ENCODE measurements around the gene MGAT5.

MGAT5 gene

GRCh38 chr2:134479696-134480330 is 225.9 kb downstream of the MGAT5 start:
- DNase-seq: no peak
- in situ Hi-C loops (cut with HindIII; ENCODE audit: low pct_ligation_motif_present, low pct_unique_long_range_greater_than_20kb, low sequenced_read_pairs): no loop called here

- no peak for DNase-seq
These were observed 228.4 kb downstream of the MGAT5 start for GRCh38 chr2:134482131-134482723.

DNA sequence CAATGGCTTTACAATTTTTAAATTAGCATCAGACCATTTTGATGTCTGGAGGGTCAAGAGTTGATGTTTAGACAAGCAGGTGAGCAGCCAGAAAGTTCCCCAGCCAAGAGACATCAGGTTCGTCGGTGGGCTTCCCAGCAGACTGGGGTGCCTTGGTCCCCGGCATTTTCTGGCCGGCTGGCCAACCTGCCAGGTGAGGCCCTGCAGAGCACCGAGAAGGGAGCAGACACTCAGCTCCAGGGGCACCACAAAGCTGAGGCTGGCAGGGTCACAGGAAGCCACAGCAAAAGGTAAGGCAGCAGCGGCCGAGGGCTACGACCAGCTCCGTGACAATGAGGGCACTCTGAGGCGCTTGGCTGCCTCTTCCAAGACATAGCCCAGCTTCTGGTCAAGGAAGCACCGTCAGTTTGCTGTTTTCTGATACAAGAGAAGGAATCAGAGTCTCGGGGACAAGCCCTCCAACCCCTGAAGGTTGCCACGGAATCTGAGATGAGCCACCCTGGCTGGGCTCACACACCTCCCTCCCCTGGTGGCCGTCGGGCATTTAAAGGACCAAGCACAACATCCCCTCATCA is 229.0 kb downstream of the MGAT5 start:
- DNase-seq: no peak
- in situ Hi-C loops (cut with HindIII; ENCODE audit: low pct_ligation_motif_present, low pct_unique_long_range_greater_than_20kb, low sequenced_read_pairs): no loop called here

More at GRCh38 chr2:134482131-134482723, 228.4 kb downstream of the MGAT5 start:
- in situ Hi-C loops (cut with HindIII; ENCODE audit: low pct_ligation_motif_present, low pct_unique_long_range_greater_than_20kb, low sequenced_read_pairs): no loop called here

DNA sequence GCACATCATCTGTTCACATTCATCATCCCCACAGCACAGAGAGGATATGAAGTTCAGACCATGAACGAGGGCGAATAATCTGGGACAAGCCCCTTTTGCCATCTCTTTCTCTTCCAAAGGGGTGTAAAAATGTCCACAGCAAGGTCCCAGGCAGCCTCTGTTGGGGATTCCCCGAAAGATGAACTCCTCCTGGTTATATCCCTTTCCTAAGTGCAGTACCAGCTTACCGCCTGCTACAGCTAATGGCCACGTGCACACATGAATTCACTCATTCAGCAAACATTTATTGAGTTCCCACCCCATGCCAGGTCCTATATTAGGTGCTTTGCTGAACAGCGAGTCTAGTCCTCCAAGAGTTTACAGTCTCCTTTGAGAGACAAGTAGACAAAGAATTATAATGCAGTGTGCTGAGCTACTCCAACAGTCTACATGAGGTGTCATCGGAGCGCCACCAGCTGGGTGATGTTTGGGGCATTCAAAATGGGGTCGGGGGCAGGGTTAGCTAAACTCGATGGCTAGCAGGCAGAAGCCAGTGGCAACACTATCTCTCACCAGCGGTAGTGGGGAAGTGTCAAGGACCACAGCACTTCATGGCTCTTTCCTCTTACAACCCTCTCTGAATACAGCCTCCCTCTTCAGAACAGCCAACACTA is 236.0 kb downstream of the MGAT5 start:
- no peak for DNase-seq
- in situ Hi-C loops (cut with HindIII; ENCODE audit: low pct_ligation_motif_present, low pct_unique_long_range_greater_than_20kb, low sequenced_read_pairs): no loop called here

DNA sequence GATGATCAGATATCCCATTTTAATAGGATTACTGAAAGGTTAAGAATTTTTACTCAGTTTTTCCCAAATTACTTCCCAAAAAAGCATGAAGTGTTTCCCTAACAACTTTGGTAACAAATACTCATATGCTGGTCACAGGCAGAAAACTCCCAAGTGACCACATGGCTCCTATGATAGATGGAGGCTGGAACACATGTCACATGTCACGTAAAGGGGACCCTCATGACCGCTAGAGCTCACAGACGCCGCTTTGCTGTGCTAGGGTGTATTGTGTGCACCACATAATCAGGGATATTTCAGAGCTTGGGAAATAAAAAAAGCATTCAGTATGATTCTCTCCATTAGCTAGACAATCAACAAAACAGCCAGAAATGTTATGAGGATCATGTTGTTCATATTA is 236.7 kb downstream of the MGAT5 start:
- DNase-seq: no peak
- in situ Hi-C loops (cut with HindIII; ENCODE audit: low pct_ligation_motif_present, low pct_unique_long_range_greater_than_20kb, low sequenced_read_pairs): no loop called here

GRCh38 chr2:134491022-134491421 is 237.2 kb downstream of the MGAT5 start:
- no peak for DNase-seq

DNA sequence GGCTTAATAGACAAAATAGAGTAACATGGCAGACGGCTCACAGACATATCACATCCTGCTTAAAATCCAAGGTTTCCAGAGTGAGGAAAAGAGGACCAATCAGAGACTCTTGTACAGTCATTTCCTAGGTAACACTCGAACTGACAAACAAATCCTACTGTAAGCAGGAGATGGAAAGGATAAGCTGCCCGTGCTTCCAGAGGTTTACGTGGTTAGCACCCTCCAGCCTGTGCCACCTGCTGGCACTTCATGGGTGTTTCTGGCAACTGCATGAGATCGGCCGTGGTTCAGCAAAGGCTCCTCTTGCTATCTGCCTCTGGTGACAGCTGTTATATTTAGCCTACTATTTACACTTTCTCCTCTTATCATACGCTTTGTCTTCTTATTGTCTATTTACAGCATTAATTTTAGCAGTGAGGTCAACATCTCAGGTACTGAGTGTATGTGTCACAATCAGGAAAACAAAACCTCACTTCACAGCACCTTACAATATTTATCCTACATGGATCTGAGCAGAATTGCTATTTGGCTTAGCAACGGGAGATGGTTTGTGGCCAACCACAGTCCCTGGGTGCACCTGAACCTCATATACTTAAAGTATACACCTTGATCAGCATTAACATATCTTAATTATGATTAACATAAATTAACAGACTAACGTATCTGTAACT is 238.0 kb downstream of the MGAT5 start:
- no peak for DNase-seq

More at GRCh38 chr2:134491022-134491421, 237.2 kb downstream of the MGAT5 start:
- in situ Hi-C loops (cut with HindIII; ENCODE audit: low pct_ligation_motif_present, low pct_unique_long_range_greater_than_20kb, low sequenced_read_pairs): no loop called here

GRCh38 chr2:134493797-134494196 is 239.9 kb downstream of the MGAT5 start:
- no peak for DNase-seq
- in situ Hi-C loops (cut with HindIII; ENCODE audit: low pct_ligation_motif_present, low pct_unique_long_range_greater_than_20kb, low sequenced_read_pairs): no loop called here

More for the DNA sequence above, 238.0 kb downstream of the MGAT5 start:
- in situ Hi-C loops (cut with HindIII; ENCODE audit: low pct_ligation_motif_present, low pct_unique_long_range_greater_than_20kb, low sequenced_read_pairs): no loop called here

DNA sequence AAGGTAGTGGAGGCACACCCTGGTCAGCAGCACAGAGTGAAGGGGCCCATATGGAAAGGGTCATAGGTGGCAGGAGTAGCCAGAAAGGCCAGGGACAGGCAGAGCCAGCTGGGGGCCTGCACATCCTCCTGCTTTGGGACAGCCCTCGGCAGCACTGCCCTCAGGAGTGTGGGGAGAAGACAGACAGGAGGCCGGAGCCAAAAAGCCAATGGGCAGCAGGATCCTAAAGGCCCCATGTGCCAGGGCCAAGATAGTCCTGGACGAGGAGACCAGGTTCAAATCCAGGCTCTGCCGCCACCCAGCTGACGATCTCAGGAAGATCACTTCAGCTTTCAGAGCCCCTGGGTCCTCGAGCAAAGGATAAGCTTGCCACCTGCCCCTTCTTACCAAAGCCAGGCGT is 244.8 kb downstream of the MGAT5 start:
- in situ Hi-C loops (cut with HindIII; ENCODE audit: low pct_ligation_motif_present, low pct_unique_long_range_greater_than_20kb, low sequenced_read_pairs): no loop called here
- DNase-seq: no peak

DNA sequence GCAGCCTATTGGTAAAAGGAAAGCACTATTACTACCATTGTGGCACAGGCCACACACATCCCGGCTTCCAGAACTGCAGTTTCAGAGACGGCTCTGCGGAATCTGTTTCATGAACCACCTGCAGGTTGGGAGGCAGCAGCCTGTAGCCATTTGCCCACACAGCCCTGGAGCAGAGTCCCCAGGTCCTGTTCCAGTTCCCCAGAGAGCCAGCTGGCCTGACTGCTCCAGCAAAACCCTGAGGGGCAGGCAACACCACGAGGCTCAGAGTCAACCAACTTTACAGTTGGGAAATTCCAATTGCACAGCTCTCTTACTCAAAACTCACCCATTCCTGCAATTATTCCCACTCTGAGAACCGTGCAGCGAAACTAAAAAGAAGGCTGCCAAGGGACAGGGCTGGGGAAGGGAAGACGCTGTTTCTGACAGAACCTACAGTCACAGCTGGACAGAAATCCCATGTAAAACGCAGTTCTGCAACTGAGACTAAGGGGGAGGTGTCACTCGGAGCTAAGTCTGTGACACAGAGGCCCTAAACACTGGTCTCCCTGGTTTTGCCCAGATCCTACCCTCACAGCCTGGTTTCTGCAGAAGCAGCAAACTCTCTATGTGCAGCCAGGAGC is 245.5 kb downstream of the MGAT5 start:
- in situ Hi-C loops (cut with HindIII; ENCODE audit: low pct_ligation_motif_present, low pct_unique_long_range_greater_than_20kb, low sequenced_read_pairs): no loop called here
- no peak for DNase-seq

DNA sequence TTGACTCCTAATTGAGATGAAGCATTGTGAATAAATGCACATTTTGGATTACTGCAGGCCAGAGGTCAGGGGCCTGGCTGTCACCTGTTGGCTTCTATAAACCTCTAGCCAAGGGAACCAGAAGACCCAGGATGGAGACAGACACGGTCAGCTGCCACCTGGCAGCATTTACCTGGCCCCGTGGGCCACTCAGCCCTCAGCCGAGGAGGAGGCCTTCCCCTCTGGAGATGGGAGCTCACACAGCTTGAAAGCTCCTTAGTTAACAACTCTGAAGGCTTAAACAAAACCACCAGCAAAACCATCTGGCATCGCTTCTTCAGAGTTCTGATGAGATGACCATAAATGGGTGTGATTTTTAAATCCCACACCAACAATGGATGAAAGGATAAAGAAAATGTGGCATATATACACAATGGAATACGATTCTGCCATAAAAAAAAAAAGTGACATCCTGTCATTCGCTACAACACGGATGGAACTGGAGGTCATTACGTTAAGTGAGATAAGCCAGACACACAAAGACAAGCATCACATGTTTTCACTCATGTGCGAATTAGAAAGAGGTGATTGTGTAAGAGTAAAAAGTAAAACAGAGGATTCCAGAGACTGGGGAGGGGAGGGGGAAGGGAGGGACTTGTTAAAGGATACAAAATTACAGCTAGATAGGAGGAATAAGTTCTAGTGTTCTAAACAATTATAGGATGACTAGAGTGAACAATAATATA is 246.5 kb downstream of the MGAT5 start:
- in situ Hi-C loops (cut with HindIII; ENCODE audit: low pct_ligation_motif_present, low pct_unique_long_range_greater_than_20kb, low sequenced_read_pairs): no loop called here

DNA sequence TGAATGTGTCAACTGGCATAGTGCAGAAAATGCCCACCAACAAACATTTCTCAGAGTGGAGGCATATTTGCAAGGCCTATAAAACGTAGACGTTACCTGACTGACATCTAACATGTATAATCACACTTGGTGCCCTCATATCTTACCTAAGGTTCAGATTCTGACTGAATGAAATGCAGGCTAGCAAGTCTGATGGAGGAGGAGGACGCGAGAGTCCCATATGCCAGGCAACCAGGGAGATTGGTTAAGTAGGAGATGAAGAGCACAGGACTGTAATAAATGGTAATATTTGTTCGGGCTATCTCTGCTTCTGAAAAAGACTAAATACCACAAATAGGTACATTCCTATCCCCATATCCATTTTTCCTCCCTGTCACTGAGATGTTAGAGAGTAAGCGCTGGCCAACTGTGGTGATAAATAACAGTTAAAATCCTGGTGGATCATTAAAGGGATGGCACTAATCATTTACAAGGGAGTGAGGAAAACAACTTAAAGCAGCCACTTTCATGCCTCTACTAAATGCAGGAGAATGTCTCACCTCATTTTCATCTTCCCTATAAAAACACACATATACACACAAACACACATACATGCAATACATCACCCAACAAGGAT is 247.7 kb downstream of the MGAT5 start:
- in situ Hi-C loops (cut with HindIII; ENCODE audit: low pct_ligation_motif_present, low pct_unique_long_range_greater_than_20kb, low sequenced_read_pairs): no loop called here
- DNase-seq: peak; percentile 6

More for the DNA sequence above, 246.5 kb downstream of the MGAT5 start:
- no peak for DNase-seq

DNA sequence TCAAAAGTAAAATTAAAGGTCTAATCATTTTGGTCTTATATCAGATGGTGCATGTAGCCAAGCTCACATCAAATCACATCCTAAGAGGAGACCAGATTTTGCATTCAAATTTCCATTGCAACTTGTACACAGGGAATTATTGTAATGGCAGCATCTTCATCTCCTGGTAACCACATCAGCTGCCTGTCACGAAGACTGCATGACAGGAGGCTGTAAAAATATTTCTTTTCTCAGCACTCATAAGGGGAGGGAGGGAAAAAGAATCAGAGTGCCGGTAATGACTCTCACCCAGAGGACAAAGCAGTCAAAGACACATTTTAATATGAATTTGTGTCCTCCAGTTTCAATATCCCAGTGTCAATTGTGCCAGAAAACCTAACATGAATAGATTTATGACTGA is 248.2 kb downstream of the MGAT5 start:
- in situ Hi-C loops (cut with HindIII; ENCODE audit: low pct_ligation_motif_present, low pct_unique_long_range_greater_than_20kb, low sequenced_read_pairs): no loop called here
- no peak for DNase-seq

Data from ACHN (cell line).